Panc1 (cell line): ENCODE measurements around the gene HYAL3. TPM values are rescaled to one million over a fixed set of nuclear protein-coding genes. Genes with fewer than 3 reads are reported as not detected.

Experiments used
- total RNA-seq: library from RNA; stranded (reverse); gene quantifications from one replicate; pipeline ENCODE4 v1.2.1, GENCODE V29; 2021; ENCODE audit not compliant: unreplicated experiment

HYAL3 gene
- total RNA-seq, 1 experiment from 2014 or later = 3.9 TPM

Other genes with a start within 250 kb of the HYAL3 start
- 86.6 TPM for gene RBM5, start 210.5 kb downstream of the HYAL3 start, total RNA-seq
- gene SEMA3F, start 144.1 kb downstream of the HYAL3 start, total RNA-seq = 69.6 TPM
- gene GNAT1, start 107.8 kb downstream of the HYAL3 start, total RNA-seq = not detected
- gene SLC38A3, start 94.1 kb downstream of the HYAL3 start, total RNA-seq = 6.0 TPM
- 170 TPM for gene GNAI2, start 63.2 kb downstream of the HYAL3 start, total RNA-seq
- gene SEMA3B, start 30.3 kb downstream of the HYAL3 start, total RNA-seq = 1.4 TPM
- not detected for gene LSMEM2, start 20.3 kb downstream of the HYAL3 start, total RNA-seq
- 111 TPM for gene IFRD2, start 7.0 kb downstream of the HYAL3 start, total RNA-seq
- gene NAA80, start within 50 bp of the HYAL3 start, total RNA-seq = 7.2 TPM
- 0.18 TPM for gene HYAL1, start 4.2 kb upstream of the HYAL3 start, total RNA-seq
- gene HYAL2, start 23.3 kb upstream of the HYAL3 start, total RNA-seq = 41.5 TPM
- gene TUSC2, start 28.8 kb upstream of the HYAL3 start, total RNA-seq = 35.3 TPM
- 17.4 TPM for gene RASSF1, start 41.4 kb upstream of the HYAL3 start, total RNA-seq
- gene ZMYND10, start 46.3 kb upstream of the HYAL3 start, total RNA-seq = 3.6 TPM
- gene NPRL2, start 51.4 kb upstream of the HYAL3 start, total RNA-seq = 14.6 TPM
- 27.5 TPM for gene CYB561D2, start 51.5 kb upstream of the HYAL3 start, total RNA-seq
- 30.2 TPM for gene TMEM115, start 60.1 kb upstream of the HYAL3 start, total RNA-seq
- gene CACNA2D2, start 204.2 kb upstream of the HYAL3 start, total RNA-seq = 0.59 TPM